Fibroblast of skin of right biceps (primary cell): ENCODE data around the gene C16orf86.

Experiments
- DNase-seq: peaks from one replicate; pipeline ENCODE4 v3.0.0-alpha.2; 2013

C16orf86 gene, protein sequence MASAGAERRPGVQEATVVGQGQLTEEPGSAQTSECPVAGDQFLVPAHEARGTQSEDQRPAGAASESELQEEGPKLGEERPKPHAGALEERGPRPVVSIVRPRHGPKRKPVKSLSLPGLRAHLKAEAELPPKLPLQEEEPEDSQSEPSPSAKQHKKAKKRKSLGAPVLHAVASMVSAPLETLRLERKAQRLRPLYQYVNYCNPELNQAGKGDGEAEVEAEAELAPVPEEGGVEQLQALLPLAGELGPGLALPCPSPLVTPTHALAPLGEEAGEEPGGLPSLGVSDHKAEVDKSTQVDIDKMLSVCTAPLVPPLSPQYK

GRCh38 chr16:67666559-67667452, at the start of gene C16orf86, which contains the start of gene ENKD1:
C16orf86 (plus strand) TSS chr16:67666814; CDS start chr16:67666971, 157 bp downstream.
ENKD1 (minus strand) TSS chr16:67666750; CDS start chr16:67666442, 308 bp downstream.
- DNase-seq: peak; percentile 77

DNA sequence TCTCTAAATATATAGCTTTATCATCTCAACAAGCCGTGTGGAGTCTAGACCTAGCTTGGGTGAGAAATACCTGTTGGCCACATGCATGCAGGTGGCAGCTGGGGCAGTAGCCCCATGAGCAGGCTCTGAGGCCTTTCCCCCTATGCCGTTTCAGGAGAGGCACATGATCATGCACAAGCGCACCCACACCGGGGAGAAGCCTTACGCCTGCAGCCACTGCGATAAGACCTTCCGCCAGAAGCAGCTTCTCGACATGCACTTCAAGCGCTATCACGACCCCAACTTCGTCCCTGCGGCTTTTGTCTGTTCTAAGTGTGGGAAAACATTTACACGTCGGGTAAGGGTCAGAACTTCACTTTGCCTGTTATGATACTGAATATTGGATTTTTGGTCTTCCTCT, 38.4 kb upstream of the C16orf86 start:
- DNase-seq: no peak

- DNase-seq: peak; percentile 28
Measured at GRCh38 chr16:67632415-67633172, 34.0 kb upstream of the C16orf86 start.

GRCh38 chr16:67636713-67637112, 29.9 kb upstream of the C16orf86 start:
- DNase-seq: no peak

DNA sequence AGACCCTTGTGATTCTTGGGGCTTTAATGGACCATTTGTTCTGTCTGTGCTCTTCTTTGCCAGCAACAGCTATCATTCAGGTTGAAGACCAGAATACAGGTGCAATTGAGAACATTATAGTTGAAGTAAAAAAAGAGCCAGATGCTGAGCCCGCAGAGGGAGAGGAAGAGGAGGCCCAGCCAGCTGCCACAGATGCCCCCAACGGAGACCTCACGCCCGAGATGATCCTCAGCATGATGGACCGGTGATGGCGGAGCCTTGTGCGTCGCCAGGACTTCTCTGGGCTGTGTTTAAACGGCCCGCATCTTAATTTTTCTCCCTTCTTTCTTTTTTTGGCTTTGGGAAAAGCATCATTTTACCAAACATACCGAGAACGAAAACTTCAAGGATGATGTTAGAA, 29.0 kb upstream of the C16orf86 start:
- no peak for DNase-seq

DNA sequence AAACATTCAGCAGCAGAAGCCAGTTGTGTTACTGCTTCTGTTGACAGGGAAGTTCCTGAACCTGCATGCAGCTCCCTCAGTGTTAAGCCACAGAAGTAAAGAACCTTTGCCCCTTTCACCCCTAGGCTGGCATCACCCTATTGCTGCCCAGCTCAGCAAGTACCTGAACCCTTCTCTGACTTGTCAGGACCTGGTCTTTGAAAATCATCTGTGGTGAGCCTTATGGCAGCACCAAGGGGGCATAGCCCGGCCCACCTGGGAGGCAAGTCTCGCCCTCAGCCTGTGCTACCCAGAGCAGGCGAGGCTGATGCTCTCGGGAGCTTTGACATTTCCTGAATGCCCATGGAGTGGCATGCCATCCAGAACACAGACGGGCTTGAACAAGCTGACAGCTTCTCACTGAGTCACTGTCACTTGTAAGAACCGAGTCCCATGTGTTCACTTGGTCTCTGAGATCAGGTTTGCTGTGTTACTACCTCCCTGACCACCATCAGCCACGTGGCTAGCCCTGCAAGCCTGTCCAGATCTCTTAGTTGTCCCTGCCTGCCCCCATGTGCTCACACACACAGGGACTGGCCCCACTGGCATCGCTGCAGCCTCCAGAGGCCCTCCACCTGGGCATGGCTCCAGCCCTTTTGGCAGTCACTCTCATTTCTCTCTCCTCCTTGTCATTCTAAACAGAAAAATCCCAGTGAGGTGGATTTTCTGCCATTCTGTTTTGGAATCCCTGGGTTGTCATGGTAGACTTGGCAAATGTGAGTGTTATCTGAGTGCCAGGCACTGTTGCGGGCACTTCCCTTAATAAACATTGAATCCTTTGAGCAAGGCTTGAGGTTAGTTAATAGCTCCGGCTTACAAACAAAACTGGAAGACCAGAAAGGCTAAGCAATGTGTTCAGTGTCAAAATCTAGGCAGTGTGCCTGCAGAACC, 24.6 kb upstream of the C16orf86 start:
- DNase-seq: peak; percentile 9

DNA sequence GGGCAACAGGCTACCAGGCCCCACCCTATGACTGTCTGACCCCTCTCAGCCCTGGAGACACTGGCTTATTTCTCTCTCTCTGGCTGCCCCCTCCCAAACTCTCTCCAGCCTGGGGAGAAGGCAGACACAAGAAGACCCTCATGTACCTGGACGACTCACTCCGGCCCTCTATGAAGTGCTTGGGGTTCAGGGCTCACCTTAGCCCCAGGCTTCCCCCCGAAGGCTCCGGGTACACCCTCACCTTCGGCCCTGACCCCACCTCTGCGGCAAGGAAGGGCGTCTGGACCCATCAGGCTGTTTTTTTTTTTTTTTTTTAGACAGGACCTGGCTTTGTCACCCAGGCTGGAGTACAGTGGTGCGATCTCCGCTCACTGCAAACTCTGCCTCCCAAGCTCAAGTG, 22.6 kb upstream of the C16orf86 start:
- no peak for DNase-seq

DNA sequence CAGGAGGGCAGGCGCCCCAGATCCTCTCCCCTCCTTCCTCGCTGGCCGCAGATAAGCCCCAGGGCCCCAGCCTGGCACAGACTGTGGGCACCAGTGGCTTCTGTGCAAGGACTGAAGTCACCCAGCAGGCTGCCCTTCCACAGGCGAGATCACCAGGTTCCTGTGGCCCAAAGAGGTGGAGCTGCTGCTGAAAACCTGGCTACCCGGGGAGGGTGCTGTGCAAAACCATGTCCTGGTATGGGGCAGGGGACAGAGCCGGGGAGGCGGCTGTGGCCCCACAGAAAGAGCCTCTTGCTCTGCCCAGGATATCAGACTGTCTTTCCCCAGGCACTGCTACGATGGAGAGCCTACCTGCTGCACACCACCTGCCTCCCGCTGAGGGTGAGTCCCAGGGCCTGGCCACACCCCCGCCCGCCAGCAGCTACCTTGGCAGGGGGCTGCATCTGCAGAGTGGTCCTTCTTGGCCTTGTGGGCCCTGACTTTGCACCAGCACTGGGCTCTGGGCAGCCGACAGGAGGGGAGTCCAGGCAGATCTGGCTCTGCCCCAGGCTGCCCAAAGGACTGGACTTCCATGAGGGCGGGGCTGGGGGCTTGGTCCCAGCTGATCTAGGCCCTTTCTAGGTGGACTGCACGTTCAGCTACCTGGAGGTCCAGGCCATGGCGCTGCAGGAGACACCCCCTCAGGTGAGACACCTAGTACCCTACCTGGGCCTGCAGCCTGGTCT, 21.1 kb upstream of the C16orf86 start:
- DNase-seq: no peak

GRCh38 chr16:67647111-67647651, 19.4 kb upstream of the C16orf86 start:
- no peak for DNase-seq

DNA sequence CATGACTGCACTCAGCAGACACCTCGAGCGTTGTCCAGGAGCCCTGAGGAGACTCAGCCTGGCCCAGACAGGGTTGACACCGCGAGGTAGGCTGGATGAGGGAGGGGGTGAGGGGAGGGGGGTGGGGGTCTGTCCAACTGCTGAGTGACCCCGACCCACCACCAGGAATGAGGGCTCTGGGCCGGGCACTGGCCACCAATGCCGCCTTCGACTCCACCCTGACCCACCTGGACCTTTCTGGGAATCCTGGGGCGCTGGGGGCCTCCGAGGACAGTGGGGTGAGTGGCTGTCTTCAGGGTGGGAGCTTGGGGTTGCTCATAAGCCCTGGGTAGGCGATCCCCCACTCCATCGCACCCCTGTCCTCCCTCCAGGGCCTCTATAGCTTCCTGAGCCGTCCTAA, 18.9 kb upstream of the C16orf86 start:
- DNase-seq: no peak

DNA sequence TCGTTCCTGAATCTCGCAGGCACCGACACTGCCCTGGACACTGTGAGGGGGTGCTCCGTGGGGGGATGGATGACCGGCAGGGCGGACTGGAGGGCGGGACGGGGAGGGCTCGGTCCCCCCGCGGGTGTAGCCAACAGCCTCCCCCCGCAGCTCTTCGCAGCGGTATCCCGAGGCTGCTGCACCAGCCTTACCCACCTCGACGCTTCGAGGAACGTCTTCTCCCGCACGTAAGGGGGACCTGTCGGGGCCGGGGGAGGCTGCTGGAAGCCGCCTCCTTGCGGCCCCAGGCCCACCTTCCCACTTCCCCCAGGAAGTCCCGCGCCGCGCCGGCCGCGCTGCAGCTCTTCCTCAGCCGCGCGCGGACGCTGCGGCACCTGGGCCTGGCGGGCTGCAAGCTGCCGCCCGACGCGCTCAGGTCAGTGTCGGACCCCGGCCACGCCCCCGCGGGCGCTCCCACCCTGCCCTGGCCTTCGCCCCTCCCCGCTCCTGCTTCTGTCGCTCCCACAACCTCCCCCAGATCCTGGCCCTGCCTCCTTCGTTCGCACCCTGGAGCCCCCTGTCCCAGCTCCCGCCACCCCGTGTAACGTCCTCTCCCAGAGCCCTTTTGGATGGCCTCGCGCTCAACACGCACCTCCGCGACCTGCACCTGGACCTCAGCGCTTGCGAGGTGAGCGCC, 18.4 kb upstream of the C16orf86 start:
- DNase-seq: no peak

GRCh38 chr16:67648764-67649407, 17.7 kb upstream of the C16orf86 start:
- DNase-seq: no peak

GRCh38 chr16:67649494-67649931, 17.1 kb upstream of the C16orf86 start:
- DNase-seq: no peak

DNA sequence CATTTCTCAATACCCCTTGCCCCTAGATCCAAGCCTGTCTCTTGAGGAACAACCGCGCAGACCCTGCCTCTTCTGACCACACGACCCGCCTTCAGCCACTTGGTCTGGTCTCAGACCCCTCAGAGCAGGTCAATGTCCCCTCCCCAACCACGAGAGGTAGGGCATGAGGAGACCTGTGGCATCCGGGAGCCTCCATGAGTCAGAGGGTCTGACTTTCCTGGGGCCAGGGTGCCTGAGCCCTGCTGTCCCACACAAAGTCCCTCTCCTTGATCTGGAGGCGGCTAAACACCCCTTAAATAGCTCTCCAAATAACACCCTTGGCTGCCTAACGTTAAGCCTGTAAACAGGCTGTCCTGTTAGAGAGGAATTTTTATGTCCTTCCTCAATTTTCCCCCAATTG, 16.6 kb upstream of the C16orf86 start:
- no peak for DNase-seq

DNA sequence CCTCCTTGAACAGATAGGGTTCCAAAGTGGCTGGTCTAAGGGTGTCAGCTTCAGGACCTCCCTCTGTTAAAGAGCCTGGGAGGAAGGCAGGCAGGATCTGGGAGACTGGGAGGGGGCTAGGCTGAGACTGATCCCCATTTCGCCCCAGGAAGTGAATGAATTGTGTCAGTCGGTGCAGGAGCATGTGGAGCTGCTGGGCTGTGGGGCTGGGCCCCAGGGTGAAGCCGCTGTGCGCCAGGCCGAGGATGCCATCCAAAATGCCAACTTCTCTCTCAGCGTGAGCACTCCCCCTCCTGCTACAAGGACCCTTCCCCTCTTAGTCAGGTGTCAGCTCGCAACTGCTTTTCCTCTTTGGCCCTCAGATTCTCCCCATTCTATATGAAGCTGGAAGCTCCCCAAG, 15.6 kb upstream of the C16orf86 start:
- DNase-seq: no peak

GRCh38 chr16:67651847-67652246, 14.8 kb upstream of the C16orf86 start:
- no peak for DNase-seq

DNA sequence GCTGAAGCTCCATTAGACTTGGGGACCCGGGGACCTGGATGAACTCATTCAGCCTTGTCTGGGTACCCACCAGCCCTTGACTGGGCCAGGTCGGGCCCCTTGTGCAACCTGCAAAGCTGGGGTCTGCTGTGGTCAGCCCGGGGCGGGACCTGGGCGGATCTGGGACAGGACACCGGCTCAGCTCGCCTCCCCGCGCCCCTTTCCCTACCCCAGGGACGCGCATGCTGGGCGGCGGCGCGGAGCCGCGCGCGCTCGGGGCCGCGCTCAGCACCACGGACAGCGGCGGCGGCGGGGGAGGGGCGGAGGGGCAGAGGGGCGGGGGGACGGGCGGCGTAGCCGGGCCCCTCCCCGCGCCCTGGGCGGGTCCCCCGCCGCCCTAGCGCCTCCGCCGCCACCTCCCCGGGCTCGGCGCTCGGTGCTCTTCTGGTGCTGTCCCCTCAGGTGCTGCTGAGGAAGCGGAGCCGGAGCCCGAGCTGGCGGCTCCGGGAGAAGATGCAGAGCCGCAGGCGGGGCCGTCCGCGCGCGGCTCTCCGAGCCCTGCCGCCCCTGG, 14.0 kb upstream of the C16orf86 start:
- peak; percentile 52 for DNase-seq

DNA sequence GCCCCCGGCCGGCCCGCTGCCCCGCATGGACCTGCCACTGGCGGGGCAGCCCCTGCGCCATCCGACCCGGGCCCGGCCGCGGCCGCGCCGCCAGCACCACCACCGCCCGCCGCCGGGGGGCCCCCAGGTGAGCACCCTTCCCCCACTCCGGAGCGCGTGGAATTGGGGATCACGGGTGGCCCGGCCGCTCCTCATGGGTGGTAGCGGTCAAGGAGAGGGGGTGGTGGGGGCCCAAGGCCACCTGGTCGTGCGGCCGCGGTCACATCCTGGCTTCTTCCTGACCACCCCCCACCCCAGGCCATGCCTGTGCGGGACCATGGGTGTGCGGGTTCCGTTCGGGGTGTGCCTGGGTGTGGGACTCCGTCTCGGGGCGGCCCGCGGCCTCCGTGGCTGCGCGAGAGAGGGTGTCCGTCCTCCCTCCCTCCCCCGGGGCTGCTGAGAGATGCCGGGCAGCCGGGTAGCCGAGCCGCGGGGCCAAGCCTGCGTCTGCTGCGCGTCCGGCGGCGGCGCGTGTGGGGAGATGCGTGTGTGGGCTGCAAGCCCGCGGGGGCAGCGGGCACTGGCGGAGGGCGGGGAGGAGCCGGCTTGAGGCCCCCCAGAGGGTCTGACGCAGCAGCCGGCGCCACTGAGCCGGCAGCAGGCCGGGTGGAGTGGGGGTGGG, 13.4 kb upstream of the C16orf86 start:
- DNase-seq: peak; percentile 56
